WERI-Rb-1 (cell line): Measurements from ENCODE around the gene OR2T34.

ENCODE experiments used
- DNase-seq: peaks from one replicate; pipeline ENCODE4 v3.0.0-alpha.2; 2020
- H3K27ac ChIP-seq: fragments of 250-450 bp; sonication (Bioruptor Pico); 2 replicates; pipeline ENCODE4 v1.5.1; 2020; ENCODE audit warnings: mild to moderate bottlenecking, moderate library complexity
- H3K27me3 ChIP-seq: fragments of 250-450 bp; sonication (Bioruptor Pico); 2 replicates; pipeline ENCODE4 v1.5.1; 2021; ENCODE audit warnings: mild to moderate bottlenecking, low read depth, moderate library complexity; ENCODE audit not compliant: insufficient read depth, severe bottlenecking
- H3K36me3 ChIP-seq: fragments of 250-450 bp; sonication (Bioruptor Pico); 2 replicates; pipeline ENCODE4 v1.5.1; 2020; ENCODE audit warnings: mild to moderate bottlenecking, moderate library complexity
- H3K4me3 ChIP-seq: 2 replicates; pipeline ENCODE4 v1.5.1; 2011; ENCODE audit warnings: low read depth, mild to moderate bottlenecking, control low read depth, low read length
- H3K9me3 ChIP-seq: fragments of 250-450 bp; sonication (Bioruptor Pico); 2 replicates; pipeline ENCODE4 v1.5.1; 2021; ENCODE audit warnings: mild to moderate bottlenecking, moderate library complexity; ENCODE audit not compliant: severe bottlenecking
- TF ChIP-seq, protein P1 (sequence below): IDR thresholded peaks from 2 replicates; pipeline ENCODE4 v1.5.1; 2011; ENCODE audit warnings: low read depth, mild to moderate bottlenecking, control low read depth, inconsistent platforms, low read length

Gene OR2T34

DNA sequence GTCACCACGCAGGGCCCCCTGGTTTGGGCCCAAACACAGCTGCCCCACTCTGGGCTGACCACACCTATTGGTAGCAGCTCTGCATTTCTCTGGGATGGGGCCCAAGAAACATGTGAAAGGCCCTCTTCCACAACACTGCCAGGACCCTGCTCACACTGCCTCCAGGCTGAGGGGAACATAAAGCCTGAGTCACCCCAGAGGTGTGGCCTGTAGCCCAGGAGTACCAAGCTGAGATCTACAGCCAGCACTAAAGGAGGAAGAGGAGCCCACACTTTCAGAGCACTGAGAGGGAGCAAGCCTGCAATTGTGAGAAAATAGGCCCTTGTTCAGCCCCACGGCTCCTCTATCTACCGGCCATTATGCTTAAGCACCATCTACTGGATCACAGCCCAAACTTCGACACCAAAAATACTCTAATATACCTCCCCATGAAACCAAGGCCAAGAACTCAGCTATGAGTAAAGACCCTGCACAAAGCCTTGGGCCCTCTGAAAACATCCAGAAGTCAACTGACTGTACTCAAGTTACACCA is 37.4 kb upstream of the OR2T34 start:
- Histone ChIP-seq H3K36me3 (no peaks in the 10 kb centered on the region), H3K27me3 (peaks cover 65% of the 10 kb centered on the region), H3K27ac (no peak overlapping the region), H3K9me3 (no peaks in the 10 kb centered on the region), H3K4me3 (no peak overlapping the region)
- TF ChIP-seq, protein P1, sequence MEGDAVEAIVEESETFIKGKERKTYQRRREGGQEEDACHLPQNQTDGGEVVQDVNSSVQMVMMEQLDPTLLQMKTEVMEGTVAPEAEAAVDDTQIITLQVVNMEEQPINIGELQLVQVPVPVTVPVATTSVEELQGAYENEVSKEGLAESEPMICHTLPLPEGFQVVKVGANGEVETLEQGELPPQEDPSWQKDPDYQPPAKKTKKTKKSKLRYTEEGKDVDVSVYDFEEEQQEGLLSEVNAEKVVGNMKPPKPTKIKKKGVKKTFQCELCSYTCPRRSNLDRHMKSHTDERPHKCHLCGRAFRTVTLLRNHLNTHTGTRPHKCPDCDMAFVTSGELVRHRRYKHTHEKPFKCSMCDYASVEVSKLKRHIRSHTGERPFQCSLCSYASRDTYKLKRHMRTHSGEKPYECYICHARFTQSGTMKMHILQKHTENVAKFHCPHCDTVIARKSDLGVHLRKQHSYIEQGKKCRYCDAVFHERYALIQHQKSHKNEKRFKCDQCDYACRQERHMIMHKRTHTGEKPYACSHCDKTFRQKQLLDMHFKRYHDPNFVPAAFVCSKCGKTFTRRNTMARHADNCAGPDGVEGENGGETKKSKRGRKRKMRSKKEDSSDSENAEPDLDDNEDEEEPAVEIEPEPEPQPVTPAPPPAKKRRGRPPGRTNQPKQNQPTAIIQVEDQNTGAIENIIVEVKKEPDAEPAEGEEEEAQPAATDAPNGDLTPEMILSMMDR = no peak
- no peak for DNase-seq

DNA sequence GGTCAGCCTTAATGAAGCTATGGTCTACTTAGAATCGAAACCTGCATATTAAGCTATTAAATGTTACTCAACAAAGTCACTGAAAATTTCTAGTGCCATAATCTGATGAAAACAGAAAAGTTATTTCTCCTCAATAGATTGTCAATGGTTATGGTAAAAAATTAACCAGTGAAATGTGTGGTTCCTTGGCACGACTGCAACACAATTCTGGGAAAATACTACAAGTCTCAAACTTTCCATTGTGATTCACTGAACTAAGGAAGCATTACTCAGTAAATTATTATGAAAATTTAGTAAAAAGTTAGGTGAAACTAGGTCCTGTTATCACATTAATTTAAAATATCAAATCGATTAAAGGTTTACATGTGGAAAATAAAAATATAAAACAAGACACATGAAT is 35.7 kb upstream of the OR2T34 start:
- no peak for DNase-seq
- TF ChIP-seq, protein P1 = no peak
- Histone ChIP-seq H3K27me3 (peaks cover 58% of the 10 kb centered on the region), H3K36me3 (no peaks in the 10 kb centered on the region), H3K27ac (no peak overlapping the region), H3K9me3 (no peaks in the 10 kb centered on the region), H3K4me3 (no peak overlapping the region)

GRCh38 chr1:248599396-248599795 is 24.8 kb upstream of the OR2T34 start:
- Histone ChIP-seq H3K4me3 (no peak overlapping the region), H3K27ac (no peak overlapping the region), H3K9me3 (no peaks in the 10 kb centered on the region), H3K27me3 (peaks cover 55% of the 10 kb centered on the region), H3K36me3 (no peaks in the 10 kb centered on the region)
- DNase-seq = no peak
- TF ChIP-seq, protein P1 = no peak

GRCh38 chr1:248597589-248597988 is 23.0 kb upstream of the OR2T34 start, which contains the start of gene OR2T10:
Gene OR2T10, minus strand, starts transcription at chr1:248597700. Its CDS starts 3,932 bp downstream, at chr1:248593768.
- DNase-seq = no peak
- Histone ChIP-seq H3K36me3 (no peaks in the 10 kb centered on the region), H3K27me3 (peaks cover 61% of the 10 kb centered on the region), H3K27ac (no peak within 1 kb of the TSS), H3K4me3 (no peak within 1 kb of the TSS), H3K9me3 (no peaks in the 10 kb centered on the region)
- TF ChIP-seq, protein P1 = no peak

DNA sequence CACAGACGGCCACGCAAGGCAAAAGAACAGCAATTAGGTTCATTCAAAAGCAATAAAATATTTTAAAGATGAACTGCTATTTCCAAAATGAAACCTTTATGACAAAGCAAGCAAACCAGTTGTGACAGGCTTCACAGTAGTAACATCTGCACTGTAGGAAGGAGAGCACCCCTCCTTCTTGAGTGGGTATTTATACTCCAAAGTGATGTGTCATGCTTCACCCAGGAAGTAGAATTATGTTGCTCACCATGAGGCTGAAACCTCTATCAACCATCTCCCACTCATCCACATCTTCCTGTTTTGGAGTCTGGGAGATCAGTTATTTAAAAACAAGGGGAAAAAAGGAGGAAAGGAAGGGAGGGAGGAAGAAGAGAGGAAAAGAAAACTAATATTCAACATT is 22.1 kb upstream of the OR2T34 start:
- Histone ChIP-seq H3K36me3 (no peaks in the 10 kb centered on the region), H3K27me3 (peaks cover 67% of the 10 kb centered on the region), H3K27ac (no peak overlapping the region), H3K4me3 (no peak overlapping the region), H3K9me3 (no peaks in the 10 kb centered on the region)
- TF ChIP-seq, protein P1 = no peak
- no peak for DNase-seq

GRCh38 chr1:248593226-248593625 is 18.7 kb upstream of the OR2T34 start:
- H3K27me3 ChIP-seq = peaks cover 69% of the 10 kb centered on the region
- TF ChIP-seq, protein P1 = no peak
- no peak overlapping the region for H3K4me3 ChIP-seq
- no peak overlapping the region for H3K27ac ChIP-seq
- DNase-seq = no peak
- H3K9me3 ChIP-seq = no peaks in the 10 kb centered on the region
- H3K36me3 ChIP-seq = no peaks in the 10 kb centered on the region
